Measurements from ENCODE around the gene CCT2. TPM values are rescaled to one million over a fixed set of nuclear protein-coding genes. Genes with fewer than 3 reads are reported as not detected.
A peak's percentile ranks its signal among the peaks of the same experiment; 100 is the strongest.

Gene CCT2
- total and polyA plus RNA-seq, 2 of the 4 experiments (the other 2 are of a cell fraction): 194 to 651 TPM

DNA sequence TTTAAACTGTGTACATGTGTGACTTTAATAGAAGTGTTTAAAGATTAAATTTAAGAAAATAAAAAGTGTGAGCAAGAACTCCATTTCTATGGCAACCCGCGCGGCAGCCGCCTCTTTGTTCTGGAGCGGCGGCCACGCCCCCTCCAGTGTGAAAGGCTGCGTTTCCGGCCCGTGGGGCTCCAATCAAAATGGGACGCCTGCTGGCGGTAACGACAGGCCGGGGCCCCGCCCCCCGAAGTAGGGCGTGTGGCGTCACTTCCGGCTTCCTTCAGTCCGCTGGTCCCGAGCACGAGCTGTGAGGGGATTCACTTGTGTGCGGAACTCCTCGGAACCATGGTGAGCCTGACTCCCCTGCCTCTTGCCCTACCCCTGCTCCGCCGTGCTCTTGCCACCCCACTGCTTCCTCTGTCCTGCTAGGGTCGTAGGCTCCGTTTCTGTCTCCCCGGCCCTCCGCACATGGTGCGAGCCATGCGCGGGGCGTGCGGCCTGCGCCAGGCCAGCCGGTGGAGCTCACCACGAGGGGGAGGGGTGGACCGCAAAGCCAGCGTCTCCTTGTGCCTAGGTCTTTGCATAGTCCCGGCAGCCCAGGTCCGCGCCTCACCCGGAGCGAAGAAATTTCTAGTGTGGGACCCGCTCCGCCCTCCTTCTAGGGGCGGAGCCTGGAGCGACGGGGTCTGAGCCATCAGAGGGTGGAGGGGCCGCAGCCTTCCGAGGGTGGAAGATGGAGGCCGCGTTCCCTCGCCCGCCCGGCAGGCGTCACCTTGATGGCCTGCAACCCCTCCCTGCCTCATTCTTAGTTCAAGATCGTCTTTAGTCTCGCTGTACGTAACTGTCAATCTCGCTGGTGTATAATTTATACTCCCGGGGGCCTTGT, at the start of gene CCT2 (continued):
- no peak for TF ChIP-seq RFX5 (IDR thresholded peaks at IDR 0.05; ENCODE audit: low read depth, low read length)

DNA sequence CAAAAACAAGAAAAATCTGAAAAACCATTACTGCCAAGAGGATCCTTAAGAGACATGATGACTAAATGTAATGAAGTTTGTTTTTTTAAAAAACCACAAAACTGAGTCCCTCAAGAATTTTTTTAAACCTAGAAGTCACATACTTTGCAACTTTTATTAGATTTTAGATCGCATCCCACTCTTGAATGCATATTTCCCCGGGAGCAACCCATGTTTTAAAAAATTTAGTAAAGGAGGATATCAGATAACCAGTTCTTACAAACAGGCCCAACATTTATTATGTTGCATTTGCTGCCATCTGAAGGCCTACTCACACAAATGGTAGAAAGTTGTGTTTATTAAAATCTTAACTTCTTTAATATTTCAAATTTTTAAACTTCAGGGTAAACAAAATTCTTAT, 44.3 kb upstream of the CCT2 start:
- ChIA-PET POLR2A (ENCODE audit: unreplicated experiment) (no interaction called here), CTCF (no interaction called here)
- H3K23ac ChIP-seq (ENCODE audit: low read depth, low read length): 0 out of 2 replicates have a peak overlapping the region, but pooled peaks have one; percentile 38
- peaks cover 2% of the 10 kb centered on the region; the same call in 1 of the 2 replicates for H3K9me3 ChIP-seq (ENCODE audit: control insufficient read depth, insufficient read depth, low read length)
- no CpG with 5 or more reads among the region's 2 CpGs for WGBS, 2 experiments (ENCODE audit: extremely low coverage in 2 of 2, insufficient read length in 1 of 2)
- no peaks in the 10 kb centered on the region for H3K27me3 ChIP-seq (ENCODE audit: control insufficient read depth, insufficient read depth, low read length)
- DNase-seq (peak; percentile 84), ATAC-seq (ENCODE audit: low read depth) (peak; percentile 95)
- no peak overlapping the region for H2AFZ ChIP-seq (replicated peaks; ENCODE audit: low read length, poor library complexity)
- no peak overlapping the region for H4K8ac ChIP-seq (ENCODE audit: low read depth in 2 of 2, low read length in 2 of 2)
- H3K9me1 ChIP-seq (ENCODE audit: insufficient read depth, low read length): peaks cover 9% of the 10 kb centered on the region
- no peak overlapping the region for H3K14ac ChIP-seq (replicated peaks; ENCODE audit: low read depth, low read length)
- in situ Hi-C loops (cut with MboI; ENCODE audit: low sequenced_read_pairs) (no loop called here), dilution Hi-C loops (cut with HindIII; ENCODE audit: low sequenced_read_pairs, unreplicated experiment) (no loop called here), intact Hi-C loops (cut with micrococcal nuclease) (loop anchor here (1.0 kb wide), 2 partner anchors 153 to 184 kb away; no protein-coding TSS in a partner anchor)
- no peak overlapping the region for H2BK120ac ChIP-seq (ENCODE audit: low read depth, low read length)
- H3K4me1 ChIP-seq (ENCODE audit: control insufficient read depth, insufficient read depth, low read length): peaks cover 7% of the 10 kb centered on the region
- H3K79me1 ChIP-seq (ENCODE audit: low read depth in 1 of 2, low read length in 2 of 2): peaks cover 7 to 45% of the 10 kb centered on the region in 2 experiments; a peak in 3 of 4 replicates
- peak overlapping the region; percentile 71 for H2BK5ac ChIP-seq (ENCODE audit: low read depth, low read length, poor library complexity, severe bottlenecking)
- H3K36me3 ChIP-seq (ENCODE audit: control insufficient read depth, insufficient read depth, low read length): no peaks in the 10 kb centered on the region
- H2BK20ac ChIP-seq (ENCODE audit: low read depth, low read length): no peak overlapping the region
- H3K9ac ChIP-seq (ENCODE audit: low read depth, low read length): no peak overlapping the region
- no peak overlapping the region for H3K18ac ChIP-seq (ENCODE audit: low read depth, low read length)
- H3K27ac ChIP-seq (ENCODE audit: insufficient read depth, low read length): no peak overlapping the region
- H4K91ac ChIP-seq (ENCODE audit: insufficient read depth, low read depth, low read length): no peak overlapping the region
- no peak overlapping the region for H3K4me2 ChIP-seq (ENCODE audit: low read depth, low read length)
- no TSS peak for BruUV-seq (replicated peaks)
- TF ChIP-seq, protein P1, sequence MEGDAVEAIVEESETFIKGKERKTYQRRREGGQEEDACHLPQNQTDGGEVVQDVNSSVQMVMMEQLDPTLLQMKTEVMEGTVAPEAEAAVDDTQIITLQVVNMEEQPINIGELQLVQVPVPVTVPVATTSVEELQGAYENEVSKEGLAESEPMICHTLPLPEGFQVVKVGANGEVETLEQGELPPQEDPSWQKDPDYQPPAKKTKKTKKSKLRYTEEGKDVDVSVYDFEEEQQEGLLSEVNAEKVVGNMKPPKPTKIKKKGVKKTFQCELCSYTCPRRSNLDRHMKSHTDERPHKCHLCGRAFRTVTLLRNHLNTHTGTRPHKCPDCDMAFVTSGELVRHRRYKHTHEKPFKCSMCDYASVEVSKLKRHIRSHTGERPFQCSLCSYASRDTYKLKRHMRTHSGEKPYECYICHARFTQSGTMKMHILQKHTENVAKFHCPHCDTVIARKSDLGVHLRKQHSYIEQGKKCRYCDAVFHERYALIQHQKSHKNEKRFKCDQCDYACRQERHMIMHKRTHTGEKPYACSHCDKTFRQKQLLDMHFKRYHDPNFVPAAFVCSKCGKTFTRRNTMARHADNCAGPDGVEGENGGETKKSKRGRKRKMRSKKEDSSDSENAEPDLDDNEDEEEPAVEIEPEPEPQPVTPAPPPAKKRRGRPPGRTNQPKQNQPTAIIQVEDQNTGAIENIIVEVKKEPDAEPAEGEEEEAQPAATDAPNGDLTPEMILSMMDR (conservative IDR thresholded peaks at IDR 0.05; ENCODE audit: low read depth, low read length): peak; percentile 39
- TF ChIP-seq SMC3 (IDR thresholded peaks at IDR 0.05; ENCODE audit: low read depth, low read length) (peak; percentile 45), RAD21 (IDR thresholded peaks at IDR 0.05; ENCODE audit: low read length) (peak; percentile 46), CEBPB (IDR thresholded peaks at IDR 0.05; ENCODE audit: low read depth, low read length) (no peak)
- no peak overlapping the region; the same call in 1 of the 2 replicates for H3K4ac ChIP-seq (ENCODE audit: low read depth, low read length)
- H2AK5ac ChIP-seq (ENCODE audit: low read depth, low read length): no peak overlapping the region
- H2BK15ac ChIP-seq (ENCODE audit: low read depth, low read length): no peak overlapping the region
- H3K56ac ChIP-seq (ENCODE audit: extremely low read depth, insufficient read depth, low read length): no peak overlapping the region
- H4K20me1 ChIP-seq (ENCODE audit: insufficient read depth, low read length): peaks cover 4% of the 10 kb centered on the region; the same call in 1 of the 2 replicates
- H4K5ac ChIP-seq (ENCODE audit: low read depth, low read length): no peak overlapping the region
- H2AK9ac ChIP-seq (replicated peaks; ENCODE audit: low read depth, low read length, poor library complexity): no peak overlapping the region
- no peak overlapping the region for H3K4me3 ChIP-seq (ENCODE audit: insufficient read depth, low read depth, low read length)
